DND-41 (cell line): ENCODE results near the gene ALPK3.

ENCODE experiments used
- ATAC-seq: fragments of 200-7000 bp; cut with Tn5 transposase; 3 replicates; pipeline ENCODE4 v1.9.1; 2021; ENCODE audit warnings: low read depth; ENCODE audit not compliant: insufficient read depth
- DNase-seq: peaks from one replicate; pipeline ENCODE4 v3.0.0-alpha.2; 2020
- H2AFZ ChIP-seq: 2 replicates; pipeline ENCODE4 v1.6.0; 2012; ENCODE audit warnings: low read depth, low read length
- H3K27ac ChIP-seq: 2 replicates; pipeline ENCODE4 v1.5.1; 2012; ENCODE audit warnings: low read length, inconsistent platforms
- H3K27me3 ChIP-seq: fragments of 200-600 bp; sonication (generic); 2 replicates; pipeline ENCODE4 v1.6.0; 2012; ENCODE audit warnings: low read length, mild to moderate bottlenecking, inconsistent platforms; ENCODE audit not compliant: insufficient read depth, poor library complexity
- H3K36me3 ChIP-seq: 2 replicates; pipeline ENCODE4 v1.5.1; 2012; ENCODE audit warnings: low read length, inconsistent platforms; ENCODE audit not compliant: insufficient read depth
- H3K4me1 ChIP-seq: 2 replicates; pipeline ENCODE4 v1.5.1; 2012; ENCODE audit warnings: mild to moderate bottlenecking, low read length; ENCODE audit not compliant: insufficient read depth
- H3K4me2 ChIP-seq: 2 replicates; pipeline ENCODE4 v1.6.0; 2012; ENCODE audit warnings: mild to moderate bottlenecking, moderate library complexity, low read length, inconsistent platforms; ENCODE audit not compliant: insufficient read depth
- H3K4me3 ChIP-seq, 2 experiments: fragments of 200-600 bp in 1 of 2; shearing (Covaris generic) in 1 of 2; 2 replicates each; pipeline ENCODE4 v1.5.1; 2012 to 2016; ENCODE audit warnings: inconsistent platforms in 2 of 2, low read length in 2 of 2, mild to moderate bottlenecking in 2 of 2, low read depth in 1 of 2, moderate library complexity in 1 of 2
- H3K79me2 ChIP-seq: 2 replicates; pipeline ENCODE4 v1.6.0; 2012; ENCODE audit warnings: low read length, inconsistent platforms; ENCODE audit not compliant: insufficient read depth
- H3K9ac ChIP-seq: 2 replicates; pipeline ENCODE4 v1.6.0; 2012; ENCODE audit warnings: low read depth, mild to moderate bottlenecking, inconsistent platforms, low read length, moderate library complexity
- H3K9me3 ChIP-seq: 2 replicates; pipeline ENCODE4 v1.5.1; 2012; ENCODE audit warnings: low read length, moderate library complexity, mild to moderate bottlenecking, inconsistent platforms; ENCODE audit not compliant: insufficient read depth, severe bottlenecking
- H4K20me1 ChIP-seq: 2 replicates; pipeline ENCODE4 v1.6.0; 2012; ENCODE audit warnings: low read length; ENCODE audit not compliant: insufficient read depth
- CTCF ChIP-seq: IDR thresholded peaks from 2 replicates; pipeline ENCODE4 v1.5.1; 2012; ENCODE audit warnings: borderline replicate concordance, low read length, moderate library complexity, mild to moderate bottlenecking; ENCODE audit not compliant: poor library complexity, severe bottlenecking; ENCODE audit errors: extremely low read depth
- EZH2 ChIP-seq: IDR thresholded peaks from 3 replicates; pipeline ENCODE4 v1.6.1; 2012; ENCODE audit warnings: borderline replicate concordance, low read depth, mild to moderate bottlenecking, moderate library complexity, low read length, inconsistent platforms; ENCODE audit not compliant: severe bottlenecking

The ALPK3 gene

GRCh38 chr15:84919106-84919667, 102.0 kb downstream of the ALPK3 start:
- Histone ChIP-seq H3K27me3 (peaks cover 7% of the 10 kb centered on the region), H3K9me3 (no peaks in the 10 kb centered on the region), H3K4me1 (peaks cover 7% of the 10 kb centered on the region), H3K27ac (no peak overlapping the region), H3K4me2 (no peak overlapping the region), H3K9ac (no peak overlapping the region), H4K20me1 (no peaks in the 10 kb centered on the region), H3K79me2 (no peaks in the 10 kb centered on the region), H3K36me3 (no peaks in the 10 kb centered on the region), H3K4me3 (no peak overlapping the region), H2AFZ (no peak overlapping the region)
- TF ChIP-seq EZH2: no peak
- no peak for TF ChIP-seq CTCF
- no peak for DNase-seq
- no peak for ATAC-seq

- Histone ChIP-seq H4K20me1 (no peaks in the 10 kb centered on the region), H3K4me2 (no peak overlapping the region), H3K27me3 (peaks cover 7% of the 10 kb centered on the region), H3K9me3 (no peaks in the 10 kb centered on the region), H3K79me2 (no peaks in the 10 kb centered on the region), H3K4me1 (no peaks in the 10 kb centered on the region), H3K9ac (no peak overlapping the region), H2AFZ (no peak overlapping the region), H3K36me3 (no peaks in the 10 kb centered on the region), H3K27ac (no peak overlapping the region), H3K4me3 (no peak overlapping the region)
- TF ChIP-seq EZH2 (no peak), CTCF (no peak)
- DNase-seq (no peak), ATAC-seq (no peak)
Measured at GRCh38 chr15:84921121-84921520, 104.0 kb downstream of the ALPK3 start.

DNA sequence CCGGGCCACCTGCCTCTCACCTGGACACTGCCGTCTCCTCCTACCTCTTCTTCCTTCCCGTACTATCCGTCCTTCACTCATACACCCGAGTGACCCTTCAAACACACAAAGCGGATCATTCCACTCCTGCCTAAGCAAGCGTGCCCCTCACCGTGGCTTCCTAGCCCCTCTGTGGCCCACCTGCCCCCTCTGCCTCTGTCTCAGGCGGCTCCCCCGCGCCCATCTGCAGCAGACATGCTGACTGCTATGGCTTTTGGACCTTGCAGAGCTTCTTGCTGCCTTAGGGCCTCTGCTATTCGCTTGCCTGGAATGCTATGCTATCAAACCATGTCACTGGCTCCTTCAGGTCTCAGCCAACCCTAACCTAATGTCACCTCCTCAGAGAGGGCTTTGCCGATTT, 105.4 kb downstream of the ALPK3 start:
- Histone ChIP-seq H3K27me3 (peaks cover 7% of the 10 kb centered on the region), H3K4me2 (no peak overlapping the region), H3K27ac (no peak overlapping the region), H3K9ac (no peak overlapping the region), H3K36me3 (no peaks in the 10 kb centered on the region), H3K79me2 (no peaks in the 10 kb centered on the region), H3K9me3 (no peaks in the 10 kb centered on the region), H3K4me1 (no peaks in the 10 kb centered on the region), H3K4me3 (no peak overlapping the region), H4K20me1 (no peaks in the 10 kb centered on the region), H2AFZ (no peak overlapping the region)
- DNase-seq (no peak), ATAC-seq (no peak)
- no peak for TF ChIP-seq CTCF
- no peak for TF ChIP-seq EZH2
